ENCODE results near the gene MICAL2. TPM values are rescaled to one million over a fixed set of nuclear protein-coding genes. Genes with fewer than 3 reads are reported as not detected.

Gene MICAL2
- total and polyA plus RNA-seq, 2 of the 8 experiments (the other 6 are each of a cell fraction or from before 2014, with no cell fraction given), result 1.3 to 4.1 TPM

DNA sequence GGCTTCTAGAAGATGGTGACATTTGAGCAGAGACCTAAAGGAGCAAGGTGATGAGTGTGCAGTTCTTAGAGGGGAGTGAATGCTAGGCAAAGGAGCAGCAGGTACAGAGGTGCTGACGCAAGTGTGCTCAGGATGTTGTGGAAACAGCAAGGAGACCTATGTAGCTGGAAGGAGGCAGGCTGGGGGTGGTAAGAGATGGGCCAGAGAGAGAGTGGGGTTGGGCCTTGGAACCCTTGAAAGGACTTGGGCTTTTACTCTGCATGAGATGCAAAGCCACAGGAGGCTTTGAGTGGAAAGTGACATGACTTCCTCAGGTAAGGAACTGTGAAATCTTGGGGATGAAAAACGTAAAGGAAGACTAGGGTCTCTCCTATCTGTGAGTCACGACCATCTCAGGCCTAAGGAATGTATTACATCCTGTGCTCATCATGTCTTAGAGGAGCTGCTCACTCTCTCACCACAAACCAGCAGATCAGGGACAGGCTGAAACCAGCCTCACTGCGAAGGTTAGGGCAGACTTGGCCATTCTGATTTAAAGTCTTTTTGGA lies 65.4 kb downstream of the MICAL2 start (continued):
- TF ChIP-seq SIRT6 (IDR thresholded peaks at IDR 0.05; ENCODE audit: low read length) (no peak), SIN3A (conservative IDR thresholded peaks at IDR 0.05 in 1 of 2, IDR thresholded peaks at IDR 0.05 in 1 of 2; ENCODE audit: low read depth in 1 of 2, low read length in 2 of 2) (no peak), CBX5 (IDR thresholded peaks at IDR 0.05; ENCODE audit: low read depth, low read length) (no peak)
- TF ChIP-seq, protein P1, sequence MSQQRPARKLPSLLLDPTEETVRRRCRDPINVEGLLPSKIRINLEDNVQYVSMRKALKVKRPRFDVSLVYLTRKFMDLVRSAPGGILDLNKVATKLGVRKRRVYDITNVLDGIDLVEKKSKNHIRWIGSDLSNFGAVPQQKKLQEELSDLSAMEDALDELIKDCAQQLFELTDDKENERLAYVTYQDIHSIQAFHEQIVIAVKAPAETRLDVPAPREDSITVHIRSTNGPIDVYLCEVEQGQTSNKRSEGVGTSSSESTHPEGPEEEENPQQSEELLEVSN (IDR thresholded peaks at IDR 0.05), result no peak
- TF ChIP-seq, protein P2, sequence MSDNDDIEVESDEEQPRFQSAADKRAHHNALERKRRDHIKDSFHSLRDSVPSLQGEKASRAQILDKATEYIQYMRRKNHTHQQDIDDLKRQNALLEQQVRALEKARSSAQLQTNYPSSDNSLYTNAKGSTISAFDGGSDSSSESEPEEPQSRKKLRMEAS (IDR thresholded peaks at IDR 0.05), result no peak
- TF ChIP-seq, protein P3, sequence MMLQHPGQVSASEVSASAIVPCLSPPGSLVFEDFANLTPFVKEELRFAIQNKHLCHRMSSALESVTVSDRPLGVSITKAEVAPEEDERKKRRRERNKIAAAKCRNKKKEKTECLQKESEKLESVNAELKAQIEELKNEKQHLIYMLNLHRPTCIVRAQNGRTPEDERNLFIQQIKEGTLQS (IDR thresholded peaks at IDR 0.05; ENCODE audit: insufficient read depth, low read depth, low read length), result no peak
- TF ChIP-seq, protein P4, sequence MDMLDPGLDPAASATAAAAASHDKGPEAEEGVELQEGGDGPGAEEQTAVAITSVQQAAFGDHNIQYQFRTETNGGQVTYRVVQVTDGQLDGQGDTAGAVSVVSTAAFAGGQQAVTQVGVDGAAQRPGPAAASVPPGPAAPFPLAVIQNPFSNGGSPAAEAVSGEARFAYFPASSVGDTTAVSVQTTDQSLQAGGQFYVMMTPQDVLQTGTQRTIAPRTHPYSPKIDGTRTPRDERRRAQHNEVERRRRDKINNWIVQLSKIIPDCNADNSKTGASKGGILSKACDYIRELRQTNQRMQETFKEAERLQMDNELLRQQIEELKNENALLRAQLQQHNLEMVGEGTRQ (IDR thresholded peaks at IDR 0.05; ENCODE audit: low read length), result no peak

Data from H1 (cell line).